Neural progenitor cell (in vitro differentiated cells): ENCODE data around the gene XCR1.

ENCODE experiments used
- EZH2 ChIP-seq: fragments of 200-600 bp; sonication (generic); IDR thresholded peaks from 2 replicates; pipeline ENCODE4 v1.6.1; 2017; ENCODE audit warnings: antibody characterized with exemption, mild to moderate bottlenecking, moderate library complexity
- EZH2phosphoT487 ChIP-seq: fragments of 200-600 bp; sonication (generic); IDR thresholded peaks from 2 replicates; pipeline ENCODE4 v1.6.1; 2017; ENCODE audit warnings: antibody characterized with exemption
- TF ChIP-seq, protein P1 (sequence below): fragments of 200-600 bp; sonication (generic); IDR thresholded peaks from 2 replicates; pipeline ENCODE4 v1.5.1; 2017; ENCODE audit warnings: antibody characterized with exemption, mild to moderate bottlenecking

DNA sequence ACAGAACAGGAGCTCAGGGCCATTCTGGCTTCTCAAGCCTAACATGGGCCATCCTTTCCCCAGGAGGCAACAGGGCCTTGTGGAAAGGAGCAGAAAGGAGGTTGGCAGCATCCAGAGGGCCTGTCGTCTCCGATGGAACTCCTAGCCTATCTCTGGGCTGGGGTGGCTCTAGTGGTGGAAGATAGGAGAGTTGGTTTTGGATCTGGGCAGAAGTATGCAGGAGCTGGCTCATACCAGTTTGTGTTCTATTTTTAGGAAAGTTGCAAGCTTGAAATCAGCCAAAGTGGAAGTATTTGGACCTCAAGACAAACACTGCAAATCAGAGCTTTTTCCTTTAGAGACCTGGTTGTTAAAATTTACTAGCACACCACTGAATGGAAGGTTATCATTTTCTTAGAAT, 35.4 kb upstream of the XCR1 start:
- TF ChIP-seq, protein P1, sequence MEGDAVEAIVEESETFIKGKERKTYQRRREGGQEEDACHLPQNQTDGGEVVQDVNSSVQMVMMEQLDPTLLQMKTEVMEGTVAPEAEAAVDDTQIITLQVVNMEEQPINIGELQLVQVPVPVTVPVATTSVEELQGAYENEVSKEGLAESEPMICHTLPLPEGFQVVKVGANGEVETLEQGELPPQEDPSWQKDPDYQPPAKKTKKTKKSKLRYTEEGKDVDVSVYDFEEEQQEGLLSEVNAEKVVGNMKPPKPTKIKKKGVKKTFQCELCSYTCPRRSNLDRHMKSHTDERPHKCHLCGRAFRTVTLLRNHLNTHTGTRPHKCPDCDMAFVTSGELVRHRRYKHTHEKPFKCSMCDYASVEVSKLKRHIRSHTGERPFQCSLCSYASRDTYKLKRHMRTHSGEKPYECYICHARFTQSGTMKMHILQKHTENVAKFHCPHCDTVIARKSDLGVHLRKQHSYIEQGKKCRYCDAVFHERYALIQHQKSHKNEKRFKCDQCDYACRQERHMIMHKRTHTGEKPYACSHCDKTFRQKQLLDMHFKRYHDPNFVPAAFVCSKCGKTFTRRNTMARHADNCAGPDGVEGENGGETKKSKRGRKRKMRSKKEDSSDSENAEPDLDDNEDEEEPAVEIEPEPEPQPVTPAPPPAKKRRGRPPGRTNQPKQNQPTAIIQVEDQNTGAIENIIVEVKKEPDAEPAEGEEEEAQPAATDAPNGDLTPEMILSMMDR = no peak
- no peak for TF ChIP-seq EZH2
- TF ChIP-seq EZH2phosphoT487 = no peak
